SK-N-MC (cell line): Measurements from ENCODE around the gene DIP2C.

Source experiments
- EZH2 ChIP-seq: fragments of 200-600 bp; sonication (generic); IDR thresholded peaks from one replicate; pipeline ENCODE4 v1.6.1; 2017; ENCODE audit warnings: antibody characterized with exemption
- POLR2AphosphoS5 ChIP-seq: IDR thresholded peaks from 2 replicates; pipeline ENCODE4 v1.6.1; 2012; ENCODE audit warnings: mild to moderate bottlenecking, low read depth, low read length, borderline replicate concordance

- TF ChIP-seq POLR2AphosphoS5 (no peak), EZH2 (no peak)
Observed at GRCh38 chr10:513393-513792, 176.1 kb downstream of the DIP2C start.
